K562 (cell line): ENCODE measurements around the gene LPCAT3. TPM values are rescaled to one million over a fixed set of nuclear protein-coding genes. Genes with fewer than 3 reads are reported as not detected.

Source experiments
- ATF1 ChIP-seq, 2 experiments: fragments of 450-650 bp in 1 of 2; IDR thresholded peaks; 2 replicates each; pipeline ENCODE4 v1.6.1; 2016; ENCODE audit warnings: missing compliant biosample characterization in 1 of 2, missing genetic modification characterization in 1 of 2
- ESRRB ChIP-seq: fragments of 250-450 bp; sonication (Bioruptor Pico); IDR thresholded peaks from 2 replicates; pipeline ENCODE4 v1.5.0; 2020; ENCODE audit warnings: mild to moderate bottlenecking, moderate library complexity, borderline replicate concordance
- FOSL1 ChIP-seq: fragments of 200-800 bp; sonication (Bioruptor generic); conservative IDR thresholded peaks from 2 replicates; pipeline ENCODE4 v1.6.1; 2016; ENCODE audit warnings: missing genetic modification characterization, missing compliant biosample characterization
- KHSRP ChIP-seq: fragments of 450-650 bp; IDR thresholded peaks from 2 replicates; pipeline ENCODE4 v1.6.1; 2017
- PHF8 ChIP-seq: fragments of 200-600 bp; sonication (generic); IDR thresholded peaks from 2 replicates; pipeline ENCODE4 v1.6.1; 2012; ENCODE audit warnings: mixed run types, mild to moderate bottlenecking, inconsistent platforms, low read length, moderate library complexity, borderline replicate concordance
- RBM25 ChIP-seq: fragments of 200-400 bp; formaldehyde crosslinking; IDR thresholded peaks from 2 replicates; pipeline ENCODE4 v1.6.1; 2018; ENCODE audit warnings: low read length, low read depth, moderate library complexity; ENCODE audit not compliant: severe bottlenecking
- TAF1 ChIP-seq: IDR thresholded peaks from 2 replicates; pipeline ENCODE4 v1.6.1; 2011; ENCODE audit warnings: mild to moderate bottlenecking, low read length, moderate library complexity; ENCODE audit not compliant: insufficient read depth, control insufficient read depth, severe bottlenecking; ENCODE audit errors: extremely low read depth
- TOE1 ChIP-seq, 2 experiments: fragments of 450-650 bp in 1 of 2; sonication (generic) in 1 of 2; formaldehyde crosslinking in 1 of 2; IDR thresholded peaks; 2 replicates each; pipeline versions ENCODE4 v1.7.1 to v1.8.0; 2016 to 2022; ENCODE audit warnings: borderline replicate concordance in 2 of 2, mild to moderate bottlenecking in 2 of 2, antibody characterized with exemption in 1 of 2, inconsistent platforms in 1 of 2, low read depth in 1 of 2, missing genetic modification reagents in 1 of 2, moderate library complexity in 1 of 2
- ZSCAN32 ChIP-seq: fragments of 450-650 bp; formaldehyde crosslinking; IDR thresholded peaks from 2 replicates; pipeline ENCODE4 v1.4.0; 2020; ENCODE audit warnings: mild to moderate bottlenecking, moderate library complexity
- polyA plus RNA-seq, 8 experiments: library from polyadenylated mRNA; depleted of rRNA in 4 of 8; stranded (reverse) in 5 of 8; unstranded in 3 of 8; fragments of >200 nt; fragmentation: Nextera tagmentation in 2 of 8; fragmentation: Illumina TruSeq in 1 of 8; extraction: Ambion mirVana in 2 of 8; extraction: Trizol in 1 of 8; gene quantifications; 2 replicates each; pipeline versions ENCODE4 v1.2.1 to v1.2.3, GENCODE V29; 2011 to 2014; ENCODE audit warnings: inconsistent platforms in 1 of 8, missing spikeins in 1 of 8
- total RNA-seq, 7 experiments: library from RNA; depleted of rRNA in 6 of 7; stranded (reverse); fragments of >200 nt in 6 of 7; fragmentation: Illumina TruSeq in 2 of 7; extraction: Trizol in 2 of 7; gene quantifications; 2 replicates each; pipeline versions ENCODE4 v1.2.1 to v1.2.3, GENCODE V29; 2011 to 2021; ENCODE audit warnings: low replicate concordance in 1 of 7
- TF ChIP-seq, protein P1 (sequence below): fragments of 450-650 bp; IDR thresholded peaks from 2 replicates; pipeline ENCODE4 v1.6.1; 2017; ENCODE audit warnings: antibody characterized with exemption
- TF ChIP-seq, protein P2 (sequence below): sonication (generic); formaldehyde crosslinking; IDR thresholded peaks from 2 replicates; pipeline ENCODE4 v1.8.0; 2022; ENCODE audit warnings: mild to moderate bottlenecking, missing genetic modification reagents
- TF ChIP-seq, protein P3 (sequence below): IDR thresholded peaks from 2 replicates; pipeline ENCODE4 v1.6.1; 2011; ENCODE audit not compliant: insufficient read length; ENCODE audit errors: extremely low read depth
- TF ChIP-seq, protein P4 (sequence below): fragments of 450-650 bp; IDR thresholded peaks from 2 replicates; pipeline ENCODE4 v1.6.1; 2016; ENCODE audit warnings: antibody characterized with exemption
- TF ChIP-seq, protein P5 (sequence below): fragments of 200-800 bp; sonication (Bioruptor generic); IDR thresholded peaks from 2 replicates; pipeline ENCODE4 v1.6.1; 2017; ENCODE audit warnings: missing genetic modification characterization, missing compliant biosample characterization

Gene LPCAT3
- total and polyA plus RNA-seq, 9 of the 15 experiments (the other 6 are each of a cell fraction or from before 2014, with no cell fraction given): 4.9 to 52.5 (median 25.3) TPM

DNA sequence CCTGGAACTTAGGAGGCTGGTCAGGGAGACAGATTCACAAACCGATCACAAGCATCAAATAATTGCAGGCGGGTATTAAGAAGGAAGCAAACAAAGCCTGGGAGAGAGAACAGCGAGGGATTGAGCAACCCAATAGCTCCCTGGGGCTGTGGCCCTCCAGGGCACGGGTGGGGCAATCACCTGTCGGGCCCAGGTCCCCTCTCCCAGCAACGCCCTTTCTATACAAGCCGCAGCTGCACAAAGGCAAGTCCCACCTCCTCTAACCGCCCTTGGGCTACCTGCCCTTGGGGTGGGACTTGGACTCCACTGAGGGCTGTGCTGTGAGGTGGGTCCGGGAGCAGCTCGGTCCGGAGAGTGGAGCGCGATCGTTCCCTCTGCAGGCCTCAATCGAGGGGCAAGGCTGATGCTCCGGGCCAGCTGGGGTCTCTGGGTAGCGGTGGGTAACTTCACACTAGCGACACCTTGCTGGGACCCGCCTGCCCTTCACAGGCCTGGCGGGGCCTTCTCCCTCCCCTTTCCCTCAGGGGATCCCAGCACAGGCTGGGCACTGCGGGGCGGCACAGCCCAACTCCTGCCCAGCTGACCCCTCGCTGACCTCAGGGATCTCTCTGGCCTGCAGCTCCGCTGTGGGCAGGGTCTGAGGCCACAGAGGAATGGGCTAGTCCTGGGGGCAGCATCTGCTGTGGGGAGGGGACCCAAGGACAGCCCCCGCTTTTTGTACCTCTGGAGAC lies 55.8 kb downstream of the LPCAT3 start (continued):
- TF ChIP-seq, protein P1, sequence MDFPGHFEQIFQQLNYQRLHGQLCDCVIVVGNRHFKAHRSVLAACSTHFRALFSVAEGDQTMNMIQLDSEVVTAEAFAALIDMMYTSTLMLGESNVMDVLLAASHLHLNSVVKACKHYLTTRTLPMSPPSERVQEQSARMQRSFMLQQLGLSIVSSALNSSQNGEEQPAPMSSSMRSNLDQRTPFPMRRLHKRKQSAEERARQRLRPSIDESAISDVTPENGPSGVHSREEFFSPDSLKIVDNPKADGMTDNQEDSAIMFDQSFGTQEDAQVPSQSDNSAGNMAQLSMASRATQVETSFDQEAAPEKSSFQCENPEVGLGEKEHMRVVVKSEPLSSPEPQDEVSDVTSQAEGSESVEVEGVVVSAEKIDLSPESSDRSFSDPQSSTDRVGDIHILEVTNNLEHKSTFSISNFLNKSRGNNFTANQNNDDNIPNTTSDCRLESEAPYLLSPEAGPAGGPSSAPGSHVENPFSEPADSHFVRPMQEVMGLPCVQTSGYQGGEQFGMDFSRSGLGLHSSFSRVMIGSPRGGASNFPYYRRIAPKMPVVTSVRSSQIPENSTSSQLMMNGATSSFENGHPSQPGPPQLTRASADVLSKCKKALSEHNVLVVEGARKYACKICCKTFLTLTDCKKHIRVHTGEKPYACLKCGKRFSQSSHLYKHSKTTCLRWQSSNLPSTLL: no peak
- TF ChIP-seq ESRRB (CRISPR knock-in tag) (no peak), FOSL1 (no peak), TAF1 (no peak), PHF8 (no peak), ZSCAN32 (CRISPR knock-in tag) (no peak), TOE1 (IDR thresholded peaks at IDR 0.05; ENCODE audit: borderline replicate concordance) (no peak), TOE1 (CRISPR knock-in tag; IDR thresholded peaks at IDR 0.05; ENCODE audit: borderline replicate concordance, low read depth) (0 out of 2 replicates have a peak, but pooled peaks have one; percentile 2), KHSRP (no peak), RBM25 (no peak), ATF1 (CRISPR knock-in tag; IDR thresholded peaks at IDR 0.05) (no peak), ATF1 (tag; IDR thresholded peaks at IDR 0.05) (peak; percentile 16; the same call in 1 of the 2 replicates)
- TF ChIP-seq, protein P2, sequence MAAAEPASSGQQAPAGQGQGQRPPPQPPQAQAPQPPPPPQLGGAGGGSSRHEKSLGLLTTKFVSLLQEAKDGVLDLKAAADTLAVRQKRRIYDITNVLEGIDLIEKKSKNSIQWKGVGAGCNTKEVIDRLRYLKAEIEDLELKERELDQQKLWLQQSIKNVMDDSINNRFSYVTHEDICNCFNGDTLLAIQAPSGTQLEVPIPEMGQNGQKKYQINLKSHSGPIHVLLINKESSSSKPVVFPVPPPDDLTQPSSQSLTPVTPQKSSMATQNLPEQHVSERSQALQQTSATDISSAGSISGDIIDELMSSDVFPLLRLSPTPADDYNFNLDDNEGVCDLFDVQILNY: no peak
- TF ChIP-seq, protein P3, sequence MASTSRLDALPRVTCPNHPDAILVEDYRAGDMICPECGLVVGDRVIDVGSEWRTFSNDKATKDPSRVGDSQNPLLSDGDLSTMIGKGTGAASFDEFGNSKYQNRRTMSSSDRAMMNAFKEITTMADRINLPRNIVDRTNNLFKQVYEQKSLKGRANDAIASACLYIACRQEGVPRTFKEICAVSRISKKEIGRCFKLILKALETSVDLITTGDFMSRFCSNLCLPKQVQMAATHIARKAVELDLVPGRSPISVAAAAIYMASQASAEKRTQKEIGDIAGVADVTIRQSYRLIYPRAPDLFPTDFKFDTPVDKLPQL: no peak
- TF ChIP-seq, protein P4, sequence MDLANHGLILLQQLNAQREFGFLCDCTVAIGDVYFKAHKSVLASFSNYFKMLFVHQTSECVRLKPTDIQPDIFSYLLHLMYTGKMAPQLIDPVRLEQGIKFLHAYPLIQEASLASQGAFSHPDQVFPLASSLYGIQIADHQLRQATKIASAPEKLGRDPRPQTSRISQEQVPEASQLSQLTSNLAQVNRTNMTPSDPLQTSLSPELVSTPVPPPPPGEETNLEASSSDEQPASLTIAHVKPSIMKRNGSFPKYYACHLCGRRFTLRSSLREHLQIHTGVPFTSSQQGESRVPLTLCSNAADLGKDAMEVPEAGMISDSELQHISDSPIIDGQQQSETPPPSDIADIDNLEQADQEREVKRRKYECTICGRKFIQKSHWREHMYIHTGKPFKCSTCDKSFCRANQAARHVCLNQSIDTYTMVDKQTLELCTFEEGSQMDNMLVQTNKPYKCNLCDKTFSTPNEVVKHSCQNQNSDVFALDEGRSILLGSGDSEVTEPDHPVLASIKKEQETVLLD: peak; percentile 32; the same call in 1 of the 2 replicates
- TF ChIP-seq, protein P5, sequence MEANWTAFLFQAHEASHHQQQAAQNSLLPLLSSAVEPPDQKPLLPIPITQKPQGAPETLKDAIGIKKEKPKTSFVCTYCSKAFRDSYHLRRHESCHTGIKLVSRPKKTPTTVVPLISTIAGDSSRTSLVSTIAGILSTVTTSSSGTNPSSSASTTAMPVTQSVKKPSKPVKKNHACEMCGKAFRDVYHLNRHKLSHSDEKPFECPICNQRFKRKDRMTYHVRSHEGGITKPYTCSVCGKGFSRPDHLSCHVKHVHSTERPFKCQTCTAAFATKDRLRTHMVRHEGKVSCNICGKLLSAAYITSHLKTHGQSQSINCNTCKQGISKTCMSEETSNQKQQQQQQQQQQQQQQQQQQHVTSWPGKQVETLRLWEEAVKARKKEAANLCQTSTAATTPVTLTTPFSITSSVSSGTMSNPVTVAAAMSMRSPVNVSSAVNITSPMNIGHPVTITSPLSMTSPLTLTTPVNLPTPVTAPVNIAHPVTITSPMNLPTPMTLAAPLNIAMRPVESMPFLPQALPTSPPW (CRISPR knock-in tag): no peak
